Measurements from ENCODE around the gene XIRP1. TPM values are rescaled to one million over a fixed set of nuclear protein-coding genes. Genes with fewer than 3 reads are reported as not detected.

XIRP1 gene
- total RNA-seq, 1 experiment from 2014 or later = not detected

- no peaks in the 10 kb centered on the region for H3K9me2 ChIP-seq (ENCODE audit: insufficient read depth)
- CTCF ChIA-PET = no interaction called here
- H3K79me2 ChIP-seq (ENCODE audit: insufficient read depth, low read length) = no peaks in the 10 kb centered on the region
- peaks cover 47% of the 10 kb centered on the region for H3K27me3 ChIP-seq (ENCODE audit: insufficient read depth, low read length)
- no peak overlapping the region for H3K9ac ChIP-seq (ENCODE audit: low read length)
- POLR2A ChIA-PET = no interaction called here
- H3K4me1 ChIP-seq (ENCODE audit: control insufficient read depth in 1 of 2, insufficient read depth in 2 of 2, low read length in 2 of 2) = no peaks in the 10 kb centered on the region
- BruUV-seq (replicated peaks) = no TSS peak
- no peak for ATAC-seq
- no peak overlapping the region for H3K27ac ChIP-seq (ENCODE audit: low read depth, low read length)
- H2AFZ ChIP-seq (ENCODE audit: low read depth, low read length, poor library complexity, severe bottlenecking) = no peak overlapping the region
- no peak overlapping the region for H3K4me3 ChIP-seq (replicated peaks in 1 of 2; ENCODE audit: low read depth in 1 of 2, low read length in 2 of 2)
- H3K4me2 ChIP-seq (ENCODE audit: low read length) = no peak overlapping the region
- no peaks in the 10 kb centered on the region for H3K36me3 ChIP-seq (ENCODE audit: control insufficient read depth in 1 of 2, insufficient read depth in 2 of 2, low read length in 2 of 2)
- RAD21 ChIA-PET (ENCODE audit: low non-redundant PET in 1 of 2, low total read pairs in 2 of 2, uncharacterized antibody in 2 of 2, unreplicated experiment in 2 of 2) = no interaction called here
- DNase-seq (ENCODE audit: low read depth, low spot score) = no peak
- TF ChIP-seq MAX (IDR thresholded peaks at IDR 0.05) (no peak), REST (IDR thresholded peaks at IDR 0.05; ENCODE audit: low read depth) (no peak), CBX3 (IDR thresholded peaks at IDR 0.05; ENCODE audit: low read depth) (no peak), ATF3 (IDR thresholded peaks at IDR 0.05) (no peak), ZNF274 (IDR thresholded peaks at IDR 0.05; ENCODE audit: low read depth, low read length) (no peak)
- intact Hi-C loops (cut with micrococcal nuclease) = no loop called here
- no peaks in the 10 kb centered on the region for H4K20me1 ChIP-seq (ENCODE audit: insufficient read depth)
- H3K9me3 ChIP-seq (ENCODE audit: control insufficient read depth in 1 of 2, insufficient read depth in 1 of 2, low read depth in 1 of 2, low read length in 2 of 2) = no peaks in the 10 kb centered on the region
Observed at GRCh38 chr3:39220407-39221140, 28.2 kb upstream of the XIRP1 start.

Data from HCT116 (cell line).